Measurements from ENCODE around the gene FHIT.

Gene FHIT

GRCh38 chr3:60095516-60095915, 1155.7 kb downstream of the FHIT start:
- TF ChIP-seq GATA2 (IDR thresholded peaks at IDR 0.05; ENCODE audit: low read depth, low read length) = no peak
- TF ChIP-seq GATA3 (IDR thresholded peaks at IDR 0.05; ENCODE audit: low read depth, low read length) = no peak

DNA sequence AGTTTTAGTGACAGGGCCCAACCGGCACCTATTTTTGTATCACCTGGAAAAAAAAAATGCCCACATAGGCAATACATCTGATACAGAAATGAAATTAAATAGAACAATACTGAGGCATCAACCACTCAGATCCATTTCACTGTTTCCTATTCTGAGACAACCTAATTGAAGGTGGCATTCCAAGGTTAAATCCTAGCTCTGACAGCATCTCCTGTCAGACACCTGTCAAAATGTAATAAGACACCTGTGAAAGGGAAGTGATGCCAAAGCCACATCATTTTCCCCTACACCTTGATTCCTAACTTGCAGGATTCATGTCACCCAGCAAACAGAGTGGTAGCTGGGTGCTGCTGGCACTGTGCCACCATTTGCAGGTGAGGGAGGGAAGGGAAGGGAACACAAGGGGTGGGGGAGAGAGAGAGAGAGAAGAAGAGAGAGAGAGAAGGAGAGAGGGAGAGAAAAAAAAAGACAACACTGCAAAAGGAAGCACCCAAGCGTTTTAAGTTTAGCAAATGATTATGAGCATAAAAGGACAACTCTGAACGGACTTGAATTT, 1156.8 kb downstream of the FHIT start:
- TF ChIP-seq GATA3 (IDR thresholded peaks at IDR 0.05; ENCODE audit: low read depth, low read length) (no peak), GATA2 (IDR thresholded peaks at IDR 0.05; ENCODE audit: low read depth, low read length) (no peak)

- TF ChIP-seq GATA2 (IDR thresholded peaks at IDR 0.05; ENCODE audit: low read depth, low read length) (no peak), GATA3 (IDR thresholded peaks at IDR 0.05; ENCODE audit: low read depth, low read length) (no peak)
These were observed 1160.7 kb downstream of the FHIT start for GRCh38 chr3:60090548-60090947.

- TF ChIP-seq GATA2 (IDR thresholded peaks at IDR 0.05; ENCODE audit: low read depth, low read length) = no peak
- TF ChIP-seq GATA3 (IDR thresholded peaks at IDR 0.05; ENCODE audit: low read depth, low read length) = no peak
These were observed 1164.4 kb downstream of the FHIT start for GRCh38 chr3:60086811-60087210.

- TF ChIP-seq GATA2 (IDR thresholded peaks at IDR 0.05; ENCODE audit: low read depth, low read length) (no peak), GATA3 (IDR thresholded peaks at IDR 0.05; ENCODE audit: low read depth, low read length) (no peak)
These were observed 1165.6 kb downstream of the FHIT start for GRCh38 chr3:60085649-60086048.

- TF ChIP-seq GATA3 (IDR thresholded peaks at IDR 0.05; ENCODE audit: low read depth, low read length) = no peak
- TF ChIP-seq GATA2 (IDR thresholded peaks at IDR 0.05; ENCODE audit: low read depth, low read length) = no peak
These were observed 1169.7 kb downstream of the FHIT start for GRCh38 chr3:60081381-60082095.

DNA sequence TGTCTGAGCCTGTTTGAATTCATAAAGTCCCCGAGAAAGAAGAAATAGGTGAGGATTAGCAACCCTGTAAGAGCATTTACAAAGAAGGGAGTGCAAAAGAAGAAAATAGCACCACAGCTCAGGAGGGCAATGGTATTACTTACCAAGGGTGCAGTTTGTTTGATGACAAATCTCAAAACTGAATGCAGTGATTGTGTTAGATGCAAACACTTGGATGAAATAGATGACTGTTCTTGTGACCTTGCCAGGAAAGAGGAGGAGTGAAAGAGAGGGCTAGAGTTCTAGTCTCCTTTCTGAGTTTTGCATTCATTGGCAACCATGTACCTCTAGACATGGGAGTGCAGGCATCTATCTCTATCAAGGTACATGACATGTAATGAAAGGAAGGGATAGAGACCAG, 1170.6 kb downstream of the FHIT start:
- no peak for TF ChIP-seq GATA3 (IDR thresholded peaks at IDR 0.05; ENCODE audit: low read depth, low read length)
- TF ChIP-seq GATA2 (IDR thresholded peaks at IDR 0.05; ENCODE audit: low read depth, low read length) = no peak

DNA sequence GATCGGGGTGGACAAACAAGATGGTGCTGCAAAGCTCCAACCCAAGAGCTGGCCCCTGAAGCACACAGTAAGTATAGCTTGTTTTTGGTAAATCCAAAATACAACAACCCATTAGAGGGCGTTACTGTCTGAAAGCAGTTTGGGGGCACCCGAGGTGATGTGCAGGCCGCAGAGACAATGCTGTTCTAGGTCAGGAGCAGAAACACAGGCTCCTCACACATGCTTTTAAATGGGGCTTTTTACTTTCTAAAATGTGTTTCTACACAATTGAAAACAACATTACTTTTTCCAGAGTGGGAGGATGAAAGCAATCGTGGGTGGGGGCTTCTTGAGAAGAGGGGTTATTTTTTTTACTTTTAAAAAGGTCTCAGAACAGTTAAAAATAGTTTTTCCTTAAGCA, 1172.2 kb downstream of the FHIT start:
- no peak for TF ChIP-seq GATA3 (IDR thresholded peaks at IDR 0.05; ENCODE audit: low read depth, low read length)
- no peak for TF ChIP-seq GATA2 (IDR thresholded peaks at IDR 0.05; ENCODE audit: low read depth, low read length)

DNA sequence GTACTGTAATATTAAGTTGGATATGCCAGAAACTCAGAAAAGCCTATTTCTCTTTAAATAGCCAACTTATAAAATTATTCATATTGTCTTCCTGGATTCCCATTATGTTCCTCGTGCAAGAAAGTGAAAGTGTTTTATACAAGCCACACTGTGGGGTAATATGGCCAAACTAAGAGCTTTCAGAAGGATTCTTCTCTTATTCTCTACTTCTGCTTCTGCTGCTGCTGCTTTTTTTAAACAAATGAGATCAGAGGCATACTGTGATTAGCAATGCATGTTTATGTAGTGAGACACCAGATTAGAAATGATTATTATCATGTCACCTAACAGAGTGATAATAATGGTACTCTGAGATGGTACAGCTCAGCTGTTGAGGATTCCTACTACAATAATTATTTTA, 1174.9 kb downstream of the FHIT start:
- TF ChIP-seq GATA2 (IDR thresholded peaks at IDR 0.05; ENCODE audit: low read depth, low read length) (no peak), GATA3 (IDR thresholded peaks at IDR 0.05; ENCODE audit: low read depth, low read length) (no peak)

DNA sequence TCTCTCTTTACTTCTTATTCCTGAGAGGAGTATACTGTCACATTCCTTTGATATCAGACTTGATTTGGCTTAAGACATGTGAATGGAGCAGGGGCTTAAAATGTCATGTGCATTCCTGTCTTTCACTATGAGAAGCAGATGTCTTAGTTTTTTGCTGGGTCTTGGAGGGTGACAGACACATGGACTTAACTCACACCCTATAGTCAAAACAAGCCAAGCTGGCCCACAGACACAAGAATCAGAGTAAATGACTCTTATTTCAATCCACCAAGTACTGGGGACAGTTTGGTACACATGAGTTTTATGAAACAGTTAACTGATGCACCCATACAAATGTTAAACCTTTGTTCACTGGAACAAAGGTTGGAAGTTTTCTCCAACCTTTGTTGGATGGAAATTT, 1177.3 kb downstream of the FHIT start:
- TF ChIP-seq GATA3 (IDR thresholded peaks at IDR 0.05; ENCODE audit: low read depth, low read length) (no peak), GATA2 (IDR thresholded peaks at IDR 0.05; ENCODE audit: low read depth, low read length) (no peak)

GRCh38 chr3:60073228-60073627, 1178.0 kb downstream of the FHIT start:
- TF ChIP-seq GATA3 (IDR thresholded peaks at IDR 0.05; ENCODE audit: low read depth, low read length) (no peak), GATA2 (IDR thresholded peaks at IDR 0.05; ENCODE audit: low read depth, low read length) (no peak)

GRCh38 chr3:60070366-60070765, 1180.9 kb downstream of the FHIT start:
- TF ChIP-seq GATA2 (IDR thresholded peaks at IDR 0.05; ENCODE audit: low read depth, low read length) (no peak), GATA3 (IDR thresholded peaks at IDR 0.05; ENCODE audit: low read depth, low read length) (no peak)

DNA sequence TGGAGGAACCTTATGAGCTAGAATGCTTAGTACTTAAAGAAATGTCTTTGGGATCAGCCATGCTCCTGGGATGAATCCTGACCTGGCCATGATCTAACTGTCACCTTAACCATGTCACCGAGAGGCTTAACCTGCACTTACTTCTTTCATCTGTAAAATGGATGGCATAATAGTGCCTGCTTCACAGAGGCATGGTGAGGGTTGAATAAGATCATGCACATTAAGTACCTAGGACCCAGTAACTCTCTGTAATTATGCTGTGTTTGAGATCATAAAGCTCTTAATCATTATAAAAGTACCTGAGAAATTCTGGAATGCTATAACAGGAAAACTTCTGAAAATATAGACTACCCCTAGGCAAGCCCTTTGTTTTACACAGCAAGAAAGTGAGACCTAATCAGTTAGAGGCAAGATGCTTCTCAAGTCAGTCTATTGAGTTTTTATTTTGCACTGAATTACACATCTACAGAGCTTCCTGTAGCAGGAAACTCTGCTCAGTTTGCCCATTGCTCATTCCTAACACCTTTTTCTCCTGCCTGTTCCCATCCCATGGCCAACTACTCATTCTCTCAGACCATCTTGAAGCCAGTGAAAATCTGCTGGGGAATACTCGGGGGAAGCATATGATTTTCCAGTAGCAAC, 1185.9 kb downstream of the FHIT start:
- TF ChIP-seq GATA2 (IDR thresholded peaks at IDR 0.05; ENCODE audit: low read depth, low read length) (no peak), GATA3 (IDR thresholded peaks at IDR 0.05; ENCODE audit: low read depth, low read length) (no peak)

DNA sequence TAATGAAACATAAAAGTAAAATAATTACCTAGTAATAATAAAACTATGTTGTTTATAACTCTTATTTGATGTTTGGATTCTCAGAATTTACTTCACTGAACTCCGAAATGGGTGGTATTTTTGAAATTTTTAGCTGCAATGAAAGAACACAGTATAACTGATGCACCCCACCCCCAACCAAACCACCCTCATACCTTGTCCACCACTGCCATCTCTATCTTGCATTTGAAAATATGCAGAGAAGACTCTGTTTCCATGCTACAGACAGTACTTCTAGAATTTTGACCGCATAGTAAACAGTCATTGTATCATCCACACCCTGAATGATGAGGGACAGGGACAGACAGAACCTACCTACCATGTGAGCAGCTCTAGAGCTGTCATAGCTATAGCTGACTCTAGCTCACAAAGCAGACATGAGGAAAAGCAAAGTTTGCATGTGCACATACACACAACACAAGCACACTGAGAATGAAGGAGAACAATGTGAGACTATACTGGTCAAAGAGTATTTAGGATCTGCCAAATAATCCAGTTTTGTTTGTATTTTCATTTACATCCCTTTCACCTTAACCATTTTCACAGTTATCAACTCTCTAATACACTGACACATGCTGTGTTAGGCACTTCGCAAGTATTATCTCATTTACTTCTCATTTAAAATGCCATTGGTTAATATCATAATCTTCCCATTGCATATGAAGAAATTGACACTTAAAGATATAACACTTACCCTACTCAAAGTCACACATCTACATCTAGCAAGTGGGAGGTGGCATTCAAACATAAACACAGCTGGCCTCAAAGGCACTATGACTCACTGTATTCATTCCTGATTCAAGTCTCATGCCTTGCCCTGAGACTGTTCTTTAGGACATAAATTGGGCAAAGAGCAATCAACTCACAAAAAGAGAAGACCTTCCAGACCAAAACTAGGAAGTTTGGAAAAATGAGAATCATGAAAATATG, 1186.8 kb downstream of the FHIT start:
- TF ChIP-seq GATA2 (IDR thresholded peaks at IDR 0.05; ENCODE audit: low read depth, low read length) (no peak), GATA3 (IDR thresholded peaks at IDR 0.05; ENCODE audit: low read depth, low read length) (no peak)

Data from SH-SY5Y (cell line).